ENCODE data around the gene PFDN2. TPM values are rescaled to one million over a fixed set of nuclear protein-coding genes. Genes with fewer than 3 reads are reported as not detected.

PFDN2 gene
- total RNA-seq (10 to 100 TPM; 40.7 to 63.4 (median 45.9) TPM), polyA plus RNA-seq (100 to 1,000 TPM in 2 of 3 donors, 10 to 100 TPM in 1; 82.3 to 115 (median 104) TPM)

GRCh38 chr1:161117759-161118581, at the start of gene PFDN2, which contains the start of gene NIT1:
TSS of gene PFDN2 (minus strand) at chr1:161118037. CDS start at chr1:161118026, 11 bp downstream.
TSS of gene NIT1 (plus strand) at chr1:161118105. CDS start at chr1:161118177, 72 bp downstream.
- Histone ChIP-seq H3K27me3 (no peaks in the 10 kb centered on the region), H3K4me3 (peak within 1 kb of the TSS; percentile 88 to 100 (median 94)), H3K9me3 (no peaks in the 10 kb centered on the region), H3K27ac (peak within 1 kb of the TSS; percentile 89 to 97 (median 94)), H3K36me3 (peaks cover 0 to 44% (median 30%) of the 10 kb centered on the region in 4 donors), H3K4me1 (peaks cover 0 to 69% (median 51%) of the 10 kb centered on the region in 4 donors)
- peak; percentile 94 for DNase-seq
- intact Hi-C loops (cut with DNase I), result loop anchor here (2.0 to 5.0 kb wide), 3 partner anchors 15 to 71 kb away; partner anchors contain the start of genes DEDD, USF1 and USP21
- TF ChIP-seq EP300 (IDR thresholded peaks at IDR 0.05) (peak in 1 of 4 donors; percentile 3), POLR2AphosphoS5 (IDR thresholded peaks at IDR 0.05) (peak; percentile 94 to 99 (median 97)), POLR2A (IDR thresholded peaks at IDR 0.05) (peak; percentile 92 to 93)
- TF ChIP-seq, protein P1, sequence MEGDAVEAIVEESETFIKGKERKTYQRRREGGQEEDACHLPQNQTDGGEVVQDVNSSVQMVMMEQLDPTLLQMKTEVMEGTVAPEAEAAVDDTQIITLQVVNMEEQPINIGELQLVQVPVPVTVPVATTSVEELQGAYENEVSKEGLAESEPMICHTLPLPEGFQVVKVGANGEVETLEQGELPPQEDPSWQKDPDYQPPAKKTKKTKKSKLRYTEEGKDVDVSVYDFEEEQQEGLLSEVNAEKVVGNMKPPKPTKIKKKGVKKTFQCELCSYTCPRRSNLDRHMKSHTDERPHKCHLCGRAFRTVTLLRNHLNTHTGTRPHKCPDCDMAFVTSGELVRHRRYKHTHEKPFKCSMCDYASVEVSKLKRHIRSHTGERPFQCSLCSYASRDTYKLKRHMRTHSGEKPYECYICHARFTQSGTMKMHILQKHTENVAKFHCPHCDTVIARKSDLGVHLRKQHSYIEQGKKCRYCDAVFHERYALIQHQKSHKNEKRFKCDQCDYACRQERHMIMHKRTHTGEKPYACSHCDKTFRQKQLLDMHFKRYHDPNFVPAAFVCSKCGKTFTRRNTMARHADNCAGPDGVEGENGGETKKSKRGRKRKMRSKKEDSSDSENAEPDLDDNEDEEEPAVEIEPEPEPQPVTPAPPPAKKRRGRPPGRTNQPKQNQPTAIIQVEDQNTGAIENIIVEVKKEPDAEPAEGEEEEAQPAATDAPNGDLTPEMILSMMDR (IDR thresholded peaks at IDR 0.05), result no peak
- WGBS, 2 donors, result 1% methylated on average over 58 of the region's 58 CpGs

DNA sequence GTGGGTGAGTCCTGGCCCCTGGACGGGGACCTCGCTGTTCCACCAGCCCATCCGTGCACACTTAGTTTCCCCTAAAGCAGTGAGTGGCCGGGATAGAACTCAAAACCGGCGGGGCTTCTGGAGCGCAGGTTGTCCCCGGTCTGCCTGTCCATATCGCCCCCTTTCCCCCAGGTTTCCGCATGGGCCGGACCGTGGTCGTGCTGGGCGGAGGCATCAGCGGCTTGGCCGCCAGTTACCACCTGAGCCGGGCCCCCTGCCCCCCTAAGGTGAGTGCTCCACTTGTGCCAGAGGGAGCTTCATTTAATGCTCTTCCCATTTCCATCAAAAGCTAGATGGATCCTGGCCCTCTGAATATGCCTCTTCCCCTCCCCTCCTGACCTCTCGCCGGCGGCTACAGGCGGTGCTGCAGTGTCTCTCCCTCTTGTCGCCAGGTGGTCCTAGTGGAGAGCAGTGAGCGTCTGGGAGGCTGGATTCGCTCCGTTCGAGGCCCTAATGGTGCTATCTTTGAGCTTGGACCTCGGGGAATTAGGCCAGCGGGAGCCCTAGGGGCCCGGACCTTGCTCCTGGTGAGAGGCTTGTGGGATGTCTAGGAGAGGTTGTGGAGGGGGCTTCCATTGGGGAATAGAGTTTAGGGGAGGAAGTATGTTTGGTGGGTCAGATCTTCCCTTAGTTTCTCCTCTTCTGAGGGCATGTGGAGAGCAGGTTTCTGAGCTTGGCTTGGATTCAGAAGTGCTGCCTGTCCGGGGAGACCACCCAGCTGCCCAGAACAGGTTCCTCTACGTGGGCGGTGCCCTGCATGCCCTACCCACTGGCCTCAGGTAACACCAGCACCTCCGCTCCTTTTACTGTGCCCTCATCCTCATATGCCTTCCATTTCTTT, 49.1 kb upstream of the PFDN2 start:
- no peaks in the 10 kb centered on the region for H3K9me3 ChIP-seq
- 5 to 8% methylated on average over 33 of the region's 33 CpGs for WGBS, 2 donors
- DNase-seq, result no peak
- H3K27ac ChIP-seq, result peak overlapping the region; percentile 82 to 89 (median 86)
- TF ChIP-seq POLR2AphosphoS5 (IDR thresholded peaks at IDR 0.05) (no peak), EP300 (IDR thresholded peaks at IDR 0.05) (no peak), POLR2A (IDR thresholded peaks at IDR 0.05) (no peak)
- TF ChIP-seq, protein P1 (IDR thresholded peaks at IDR 0.05), result no peak
- peaks cover 0 to 31% (median 24%) of the 10 kb centered on the region in 4 donors for H3K4me1 ChIP-seq
- H3K27me3 ChIP-seq, result no peaks in the 10 kb centered on the region
- intact Hi-C loops (cut with DNase I), result loop anchor here (1.0 kb wide), 1 partner anchor 10 kb away; the partner anchor contains the start of gene B4GALT3
- H3K36me3 ChIP-seq, result peaks cover 10 to 66% (median 32%) of the 10 kb centered on the region in 4 donors
- peak overlapping the region; percentile 53 to 83 (median 78) for H3K4me3 ChIP-seq

DNA sequence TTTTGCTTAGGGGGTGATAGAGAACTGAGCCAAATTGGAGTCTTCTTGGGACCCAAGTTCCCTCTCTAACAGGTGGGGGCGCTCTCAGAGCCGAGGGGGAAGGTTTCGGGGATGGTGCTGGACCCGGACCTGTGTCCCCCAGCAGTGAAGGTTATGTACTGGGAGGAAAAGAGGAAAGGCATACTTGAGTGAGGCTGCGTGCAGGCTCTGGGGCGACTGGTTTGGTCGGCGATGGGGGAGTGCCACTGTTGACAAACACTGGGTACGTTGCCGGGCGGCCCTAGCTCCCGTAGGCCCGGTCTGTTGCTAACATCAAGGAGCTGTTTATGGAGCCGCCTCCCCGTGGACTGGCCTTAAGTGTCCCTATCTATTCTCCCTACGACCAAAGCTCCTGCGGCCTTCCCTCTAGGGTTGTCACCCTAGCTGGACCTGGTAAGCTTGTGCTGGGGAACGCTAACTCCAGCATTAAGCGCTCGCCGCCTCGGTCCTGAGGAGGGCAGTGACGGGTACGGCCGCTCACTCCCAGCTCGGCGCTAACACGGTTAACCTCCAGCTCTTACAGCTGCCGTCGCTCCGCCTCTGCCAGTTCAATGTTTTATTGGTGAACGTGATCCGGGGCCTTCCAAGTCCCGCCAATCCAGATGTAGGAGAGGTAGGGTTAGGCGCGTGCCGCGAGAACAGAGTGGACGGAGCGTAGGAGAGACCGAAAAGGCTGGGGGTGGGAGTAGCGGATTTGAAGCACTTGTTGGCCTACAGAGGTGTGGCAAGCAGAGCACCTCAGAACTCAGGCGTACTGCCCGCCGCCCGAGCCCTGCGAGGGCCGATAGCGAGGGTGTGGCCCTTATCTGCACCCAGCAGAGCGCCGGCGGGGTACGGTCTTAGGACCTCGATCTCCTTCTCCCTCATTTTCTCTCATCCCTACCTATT, 48.2 kb upstream of the PFDN2 start, which contains the start of gene PPOX:
TSS of gene PPOX (plus strand) at position 685 of the 927 bp plus-strand sequence. CDS start 422 bp downstream, outside the sequence.
- H3K9me3 ChIP-seq, result no peaks in the 10 kb centered on the region
- H3K4me3 ChIP-seq, result peak within 1 kb of the TSS; percentile 53 to 83 (median 78)
- no peaks in the 10 kb centered on the region for H3K27me3 ChIP-seq
- WGBS, 2 donors, result 0% methylated on average over 54 of the region's 54 CpGs
- peak within 1 kb of the TSS; percentile 82 to 89 (median 86) for H3K27ac ChIP-seq
- peaks cover 0 to 40% (median 33%) of the 10 kb centered on the region in 4 donors for H3K4me1 ChIP-seq
- intact Hi-C loops (cut with DNase I), result loop anchor here (1.0 kb wide), 1 partner anchor 11 kb away; the partner anchor contains the start of gene B4GALT3
- H3K36me3 ChIP-seq, result peaks cover under 1 to 60% (median 23%) of the 10 kb centered on the region in 4 donors
- DNase-seq, result peak; percentile 99
- TF ChIP-seq POLR2A (IDR thresholded peaks at IDR 0.05), result peak in 1 of 2 donors; percentile 11
- TF ChIP-seq, protein P1 (IDR thresholded peaks at IDR 0.05), result peak in 3 of 4 experiments; percentile 28 to 40 (median 30)
- TF ChIP-seq POLR2AphosphoS5 (IDR thresholded peaks at IDR 0.05), result peak; percentile 75 to 85 (median 82)
- peak in 2 of 4 donors; percentile 8 to 58 for TF ChIP-seq EP300 (IDR thresholded peaks at IDR 0.05)
